T-helper 17 cell (primary cell): Measurements from ENCODE around the gene ABHD17C. TPM values are rescaled to one million over a fixed set of nuclear protein-coding genes. Genes with fewer than 3 reads are reported as not detected.
"Not testable (repeated sequence)": the region's sequence is repeated elsewhere in the genome, so short reads cannot be mapped to it uniquely, and the experiment has no call there.

Experiments used
- ATAC-seq: fragments of 150-1000 bp; cut with Tn5 transposase; 2 replicates; pipeline ENCODE4 v1.10.0; 2021; ENCODE audit warnings: mild to moderate bottlenecking, moderate library complexity
- DNase-seq, 3 donors: peaks; one replicate each; pipeline versions ENCODE4 v3.0.0 to v3.0.0-alpha.2; 2020 to 2021
- H3K9me3 ChIP-seq: one replicate; pipeline ENCODE4 v1.7.0; 2013; ENCODE audit warnings: low read length, mild to moderate bottlenecking; ENCODE audit not compliant: control insufficient read depth, poor library complexity, severe bottlenecking
- H3K27ac Mint-ChIP-seq: one replicate; pipeline ENCODE4 v1.8.0; 2022; ENCODE audit warnings: mild to moderate bottlenecking, moderate library complexity, mixed read lengths
- H3K27me3 Mint-ChIP-seq: one replicate; pipeline ENCODE4 v1.8.0; 2022; ENCODE audit warnings: mixed read lengths
- H3K36me3 Mint-ChIP-seq: one replicate; pipeline ENCODE4 v1.8.0; 2022; ENCODE audit warnings: low read depth, mixed read lengths
- H3K4me1 Mint-ChIP-seq: one replicate; pipeline ENCODE4 v1.8.0; 2022; ENCODE audit warnings: mild to moderate bottlenecking, mixed read lengths
- H3K4me3 Mint-ChIP-seq: one replicate; pipeline ENCODE4 v1.8.0; 2022; ENCODE audit warnings: mild to moderate bottlenecking, moderate library complexity, mixed read lengths
- total RNA-seq, 4 donors: library from RNA in 2 of 4; stranded (reverse) in 2 of 4; gene quantifications; one replicate each; pipeline ENCODE4 v1.2.3 and lab custom pipeline; 2022 to 2026

The ABHD17C gene
- total RNA-seq, 2 donors from 2014 or later = 2.0 to 2.3 TPM

GRCh38 chr15:80744826-80745225, 49.7 kb downstream of the ABHD17C start:
- ATAC-seq = no peak
- DNase-seq = no peak
- peaks cover 2% of the 10 kb centered on the region for H3K36me3 Mint-ChIP-seq
- H3K4me3 Mint-ChIP-seq = no peak overlapping the region
- no peak overlapping the region for H3K27ac Mint-ChIP-seq
- H3K27me3 Mint-ChIP-seq = no peaks in the 10 kb centered on the region
- peaks cover 5% of the 10 kb centered on the region for H3K4me1 Mint-ChIP-seq
- H3K9me3 ChIP-seq = no peaks in the 10 kb centered on the region

- peaks cover 5% of the 10 kb centered on the region for H3K36me3 Mint-ChIP-seq
- H3K4me1 Mint-ChIP-seq = peaks cover 5% of the 10 kb centered on the region
- H3K4me3 Mint-ChIP-seq = no peak overlapping the region
- H3K9me3 ChIP-seq = no peaks in the 10 kb centered on the region
- H3K27ac Mint-ChIP-seq = no peak overlapping the region
- H3K27me3 Mint-ChIP-seq = no peaks in the 10 kb centered on the region
- ATAC-seq (no peak), DNase-seq (no peak)
Observed at GRCh38 chr15:80745888-80746287, 50.8 kb downstream of the ABHD17C start.

- H3K4me1 Mint-ChIP-seq = peaks cover 5% of the 10 kb centered on the region
- peaks cover 5% of the 10 kb centered on the region for H3K36me3 Mint-ChIP-seq
- no peak overlapping the region for H3K27ac Mint-ChIP-seq
- no peak overlapping the region for H3K4me3 Mint-ChIP-seq
- no peaks in the 10 kb centered on the region for H3K9me3 ChIP-seq
- ATAC-seq (no peak), DNase-seq (no peak)
- no peaks in the 10 kb centered on the region for H3K27me3 Mint-ChIP-seq
Observed at GRCh38 chr15:80747317-80748053, 52.4 kb downstream of the ABHD17C start.

- DNase-seq = no peak
Observed at GRCh38 chr15:80749589-80749988, 54.5 kb downstream of the ABHD17C start.

GRCh38 chr15:80750575-80750974, 55.5 kb downstream of the ABHD17C start:
- ATAC-seq (no peak), DNase-seq (no peak)
- H3K27me3 Mint-ChIP-seq = no peaks in the 10 kb centered on the region
- no peak overlapping the region for H3K4me3 Mint-ChIP-seq
- H3K4me1 Mint-ChIP-seq = peaks cover 2% of the 10 kb centered on the region
- peaks cover 5% of the 10 kb centered on the region for H3K36me3 Mint-ChIP-seq
- no peak overlapping the region for H3K27ac Mint-ChIP-seq
- no peaks in the 10 kb centered on the region for H3K9me3 ChIP-seq

More at GRCh38 chr15:80749589-80749988, 54.5 kb downstream of the ABHD17C start:
- H3K9me3 ChIP-seq = no peaks in the 10 kb centered on the region
- ATAC-seq = no peak
- no peak overlapping the region for H3K27ac Mint-ChIP-seq
- peaks cover 2% of the 10 kb centered on the region for H3K4me1 Mint-ChIP-seq
- no peaks in the 10 kb centered on the region for H3K27me3 Mint-ChIP-seq
- H3K36me3 Mint-ChIP-seq = peaks cover 5% of the 10 kb centered on the region
- H3K4me3 Mint-ChIP-seq = no peak overlapping the region

DNA sequence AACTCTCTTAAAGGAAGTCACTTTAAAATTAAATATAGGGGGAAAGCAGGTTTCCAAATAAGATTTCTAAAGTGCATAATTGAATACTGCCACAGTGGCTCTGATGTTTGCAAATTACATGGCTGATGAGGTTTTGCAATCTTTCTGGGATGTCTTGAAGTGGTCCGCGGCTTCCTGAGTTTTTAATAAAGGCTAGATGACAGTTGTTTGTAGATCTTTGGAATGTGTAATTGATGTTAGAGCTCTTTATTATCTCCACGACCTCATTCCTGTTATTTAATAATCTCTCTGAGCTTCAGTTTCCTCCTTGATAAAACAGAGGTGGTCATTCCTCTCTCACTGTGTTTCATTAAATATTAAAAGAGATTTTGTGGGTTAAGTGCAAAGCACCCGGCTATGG, 57.1 kb downstream of the ABHD17C start:
- H3K27ac Mint-ChIP-seq = no peak overlapping the region
- ATAC-seq (no peak), DNase-seq (no peak)
- no peaks in the 10 kb centered on the region for H3K9me3 ChIP-seq
- H3K4me1 Mint-ChIP-seq = peaks cover 2% of the 10 kb centered on the region
- peaks cover 3% of the 10 kb centered on the region for H3K36me3 Mint-ChIP-seq
- no peak overlapping the region for H3K4me3 Mint-ChIP-seq
- no peaks in the 10 kb centered on the region for H3K27me3 Mint-ChIP-seq

GRCh38 chr15:80753161-80753560, 58.1 kb downstream of the ABHD17C start:
- no peak for DNase-seq

GRCh38 chr15:80754014-80754413, 58.9 kb downstream of the ABHD17C start:
- Mint-ChIP-seq H3K36me3 (peaks cover 3% of the 10 kb centered on the region), H3K27ac (no peak overlapping the region), H3K4me3 (no peak overlapping the region), H3K4me1 (no peaks in the 10 kb centered on the region), H3K27me3 (no peaks in the 10 kb centered on the region)
- no peak for ATAC-seq
- no peak for DNase-seq
- no peaks in the 10 kb centered on the region for H3K9me3 ChIP-seq

More at GRCh38 chr15:80753161-80753560, 58.1 kb downstream of the ABHD17C start:
- H3K9me3 ChIP-seq = no peaks in the 10 kb centered on the region
- no peaks in the 10 kb centered on the region for H3K27me3 Mint-ChIP-seq
- H3K27ac Mint-ChIP-seq = no peak overlapping the region
- H3K4me1 Mint-ChIP-seq = no peaks in the 10 kb centered on the region
- H3K36me3 Mint-ChIP-seq = peaks cover 3% of the 10 kb centered on the region
- no peak overlapping the region for H3K4me3 Mint-ChIP-seq
- ATAC-seq = no peak

- Mint-ChIP-seq H3K27me3 (no peaks in the 10 kb centered on the region), H3K4me3 (no peak overlapping the region), H3K27ac (no peak overlapping the region), H3K36me3 (no peaks in the 10 kb centered on the region), H3K4me1 (no peaks in the 10 kb centered on the region)
- H3K9me3 ChIP-seq = no peaks in the 10 kb centered on the region
- no peak for DNase-seq
- no peak for ATAC-seq
Observed at GRCh38 chr15:80755885-80756284, 60.8 kb downstream of the ABHD17C start.

DNA sequence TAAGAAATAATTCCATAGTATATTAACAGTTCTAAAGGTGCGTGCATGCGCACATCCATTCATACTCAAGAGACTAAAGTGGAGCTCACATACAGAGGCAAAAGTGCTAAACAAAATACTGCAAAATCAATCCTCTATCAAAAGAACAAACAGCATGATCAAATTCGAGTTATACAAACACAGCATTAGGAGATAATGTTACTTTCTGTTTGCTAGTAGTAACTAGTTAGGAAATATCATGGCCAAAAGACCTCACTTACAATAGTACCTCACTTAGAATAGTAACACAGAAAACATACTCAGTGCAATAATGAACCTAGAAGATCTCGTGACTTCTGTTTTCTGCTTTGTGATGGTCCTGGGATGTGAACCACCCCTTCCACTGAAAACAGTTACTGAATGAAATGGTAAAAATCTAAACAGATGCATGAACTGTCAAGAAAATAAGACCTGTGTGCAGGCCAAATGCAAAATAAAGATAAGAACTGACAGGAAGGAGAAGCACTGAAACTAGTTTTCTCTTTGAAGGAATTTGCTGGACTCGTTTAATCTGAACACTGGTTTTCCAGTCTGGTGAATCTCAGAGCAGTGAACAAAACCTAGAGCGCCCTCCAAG, 63.1 kb downstream of the ABHD17C start:
- Mint-ChIP-seq H3K27ac (no peak overlapping the region), H3K4me3 (no peak overlapping the region), H3K36me3 (no peaks in the 10 kb centered on the region), H3K4me1 (no peaks in the 10 kb centered on the region), H3K27me3 (no peaks in the 10 kb centered on the region)
- no peaks in the 10 kb centered on the region for H3K9me3 ChIP-seq
- ATAC-seq = no peak
- no peak for DNase-seq

- no peaks in the 10 kb centered on the region for H3K27me3 Mint-ChIP-seq
- H3K27ac Mint-ChIP-seq = no peak overlapping the region
- no peak for DNase-seq
- H3K4me1 Mint-ChIP-seq = no peaks in the 10 kb centered on the region
- H3K4me3 Mint-ChIP-seq = no peak overlapping the region
- ATAC-seq = no peak
- no peaks in the 10 kb centered on the region for H3K9me3 ChIP-seq
- no peaks in the 10 kb centered on the region for H3K36me3 Mint-ChIP-seq
Observed at GRCh38 chr15:80760960-80761359, 65.8 kb downstream of the ABHD17C start.

GRCh38 chr15:80761754-80762153, 66.6 kb downstream of the ABHD17C start:
- no peaks in the 10 kb centered on the region for H3K27me3 Mint-ChIP-seq
- no peaks in the 10 kb centered on the region for H3K36me3 Mint-ChIP-seq
- H3K27ac Mint-ChIP-seq = no peak overlapping the region
- ATAC-seq (no peak), DNase-seq (no peak)
- H3K9me3 ChIP-seq = no peaks in the 10 kb centered on the region
- no peaks in the 10 kb centered on the region for H3K4me1 Mint-ChIP-seq
- no peak overlapping the region for H3K4me3 Mint-ChIP-seq

DNA sequence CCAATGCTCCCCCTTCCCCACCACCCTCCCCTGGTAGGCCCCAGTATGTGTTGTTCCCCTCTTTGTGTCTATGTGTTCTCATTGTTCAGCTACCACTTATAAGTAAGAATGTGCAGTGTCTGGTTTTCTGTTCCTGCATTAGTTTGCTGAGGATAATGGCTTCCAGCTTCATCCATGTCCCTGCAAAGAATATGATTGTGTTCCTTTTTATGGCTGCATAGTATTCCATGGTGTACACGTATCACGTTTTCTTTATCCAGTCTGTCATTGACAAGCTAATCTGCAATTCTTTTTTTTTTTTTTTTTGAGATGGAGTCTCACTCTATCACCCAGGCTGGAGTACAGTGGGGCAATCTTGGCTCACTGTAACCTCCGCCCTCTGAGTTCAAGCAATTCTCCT, 68.1 kb downstream of the ABHD17C start:
- H3K27ac Mint-ChIP-seq, H3K4me3 Mint-ChIP-seq, ATAC-seq, H3K27me3 Mint-ChIP-seq, DNase-seq, H3K36me3 Mint-ChIP-seq, H3K4me1 Mint-ChIP-seq, H3K9me3 ChIP-seq: not testable (repeated sequence)

DNA sequence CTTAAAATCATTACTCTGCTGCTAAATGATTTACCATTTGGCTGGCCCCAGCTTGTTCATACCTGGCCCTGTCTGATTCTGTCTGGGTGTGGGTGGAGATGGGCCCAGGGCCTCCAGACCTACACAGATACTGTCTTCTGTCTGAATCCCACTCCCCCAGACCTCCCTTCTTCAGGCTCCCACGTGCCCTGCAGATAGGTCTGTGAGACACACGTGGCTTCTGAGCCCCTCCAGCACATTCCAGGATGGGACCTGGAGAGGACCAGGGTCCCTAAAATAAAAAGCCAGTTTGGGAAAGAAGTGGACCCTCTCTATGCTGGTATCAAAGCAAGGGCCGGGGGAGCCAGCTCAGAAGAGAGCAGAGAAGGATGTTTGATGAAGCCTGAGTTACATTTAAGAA, 69.4 kb downstream of the ABHD17C start:
- no peak overlapping the region for H3K4me3 Mint-ChIP-seq
- no peaks in the 10 kb centered on the region for H3K4me1 Mint-ChIP-seq
- H3K9me3 ChIP-seq = no peaks in the 10 kb centered on the region
- H3K27me3 Mint-ChIP-seq = peaks cover 15% of the 10 kb centered on the region
- no peak overlapping the region for H3K27ac Mint-ChIP-seq
- DNase-seq (no peak), ATAC-seq (no peak)
- H3K36me3 Mint-ChIP-seq = no peaks in the 10 kb centered on the region
